ENCODE results near the gene MFGE8. TPM values are rescaled to one million over a fixed set of nuclear protein-coding genes. Genes with fewer than 3 reads are reported as not detected.

The MFGE8 gene
- total RNA-seq, 1 donor from 2014 or later, result 19.9 TPM

DNA sequence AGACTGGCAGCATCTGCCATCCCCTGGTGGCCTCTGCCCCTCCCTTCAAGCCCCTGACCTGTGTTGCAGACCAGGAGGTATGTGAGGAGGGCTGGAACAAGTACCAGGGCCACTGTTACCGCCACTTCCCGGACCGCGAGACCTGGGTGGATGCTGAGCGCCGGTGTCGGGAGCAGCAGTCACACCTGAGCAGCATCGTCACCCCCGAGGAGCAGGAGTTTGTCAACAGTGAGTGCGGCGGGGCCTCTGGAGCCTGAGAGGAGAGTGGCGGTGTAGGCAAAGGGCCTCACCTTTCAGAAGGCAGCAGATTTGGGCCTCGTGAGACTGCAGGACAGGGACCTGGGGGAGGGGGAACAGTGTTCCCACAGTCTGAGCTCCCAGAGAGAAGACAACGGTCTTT, 41.9 kb downstream of the MFGE8 start:
- Mint-ChIP-seq H3K4me1 (ENCODE audit: low read depth, unreplicated experiment) (no peaks in the 10 kb centered on the region), H3K4me3 (ENCODE audit: unreplicated experiment) (no peak overlapping the region), H3K27ac (ENCODE audit: unreplicated experiment) (no peak overlapping the region), H3K36me3 (ENCODE audit: unreplicated experiment) (peaks cover 4% of the 10 kb centered on the region), H3K9me3 (ENCODE audit: unreplicated experiment) (peaks cover 15% of the 10 kb centered on the region), H3K27me3 (ENCODE audit: unreplicated experiment) (peaks cover 24% of the 10 kb centered on the region)
- no peak for DNase-seq
- no peak for TF ChIP-seq CTCF (IDR thresholded peaks at IDR 0.05; ENCODE audit: partially characterized antibody, unreplicated experiment)

GRCh38 chr15:88866295-88866881, 46.8 kb downstream of the MFGE8 start:
- Mint-ChIP-seq H3K36me3 (ENCODE audit: unreplicated experiment) (peaks cover 4% of the 10 kb centered on the region), H3K4me1 (ENCODE audit: low read depth, unreplicated experiment) (no peaks in the 10 kb centered on the region), H3K27ac (ENCODE audit: unreplicated experiment) (no peak overlapping the region), H3K27me3 (ENCODE audit: unreplicated experiment) (peaks cover 18% of the 10 kb centered on the region), H3K4me3 (ENCODE audit: unreplicated experiment) (no peak overlapping the region), H3K9me3 (ENCODE audit: unreplicated experiment) (peaks cover 8% of the 10 kb centered on the region)
- no peak for TF ChIP-seq CTCF (IDR thresholded peaks at IDR 0.05; ENCODE audit: partially characterized antibody, unreplicated experiment)
- DNase-seq, result no peak

GRCh38 chr15:88865498-88866099, 47.6 kb downstream of the MFGE8 start:
- Mint-ChIP-seq H3K36me3 (ENCODE audit: unreplicated experiment) (peaks cover 4% of the 10 kb centered on the region), H3K4me3 (ENCODE audit: unreplicated experiment) (no peak overlapping the region), H3K9me3 (ENCODE audit: unreplicated experiment) (peaks cover 6% of the 10 kb centered on the region), H3K27me3 (ENCODE audit: unreplicated experiment) (peaks cover 15% of the 10 kb centered on the region), H3K27ac (ENCODE audit: unreplicated experiment) (no peak overlapping the region), H3K4me1 (ENCODE audit: low read depth, unreplicated experiment) (no peaks in the 10 kb centered on the region)
- no peak for TF ChIP-seq CTCF (IDR thresholded peaks at IDR 0.05; ENCODE audit: partially characterized antibody, unreplicated experiment)
- no peak for DNase-seq

DNA sequence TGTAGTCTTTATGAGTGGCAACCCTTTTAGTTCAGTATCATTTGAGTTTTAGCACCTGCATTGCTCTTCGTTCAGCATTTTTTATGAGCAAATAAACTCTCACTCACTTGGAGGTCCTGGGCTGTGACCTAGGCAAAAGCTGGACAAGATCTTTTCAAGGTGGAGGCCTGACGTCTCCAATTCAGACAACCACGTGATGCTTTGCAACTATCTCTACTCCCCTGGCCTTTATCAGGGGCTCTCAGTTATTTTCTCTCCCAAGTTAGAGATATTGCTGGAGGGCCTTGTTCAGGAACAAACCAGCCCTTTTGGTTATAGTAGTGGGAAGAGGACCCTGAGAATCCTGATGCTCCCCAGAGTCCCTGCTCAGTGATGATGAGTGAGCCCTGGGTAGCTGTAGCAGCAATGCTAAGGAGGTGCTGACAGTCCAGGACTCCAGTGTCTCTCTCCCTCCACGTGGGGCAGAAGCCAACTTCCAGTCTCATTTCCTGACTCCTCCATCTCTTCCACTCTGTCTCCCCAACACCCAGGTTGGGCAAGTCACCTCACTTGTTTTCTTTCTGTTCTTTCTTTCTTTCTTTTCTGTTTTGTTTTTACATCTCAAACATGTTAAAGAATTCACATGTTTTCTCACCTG, 48.2 kb downstream of the MFGE8 start:
- peaks cover 5% of the 10 kb centered on the region for H3K9me3 Mint-ChIP-seq (ENCODE audit: unreplicated experiment)
- no peaks in the 10 kb centered on the region for H3K4me1 Mint-ChIP-seq (ENCODE audit: low read depth, unreplicated experiment)
- no peak for TF ChIP-seq CTCF (IDR thresholded peaks at IDR 0.05; ENCODE audit: partially characterized antibody, unreplicated experiment)
- DNase-seq, result no peak
- no peak overlapping the region for H3K27ac Mint-ChIP-seq (ENCODE audit: unreplicated experiment)
- peaks cover 12% of the 10 kb centered on the region for H3K27me3 Mint-ChIP-seq (ENCODE audit: unreplicated experiment)
- peaks cover 4% of the 10 kb centered on the region for H3K36me3 Mint-ChIP-seq (ENCODE audit: unreplicated experiment)
- H3K4me3 Mint-ChIP-seq (ENCODE audit: unreplicated experiment), result no peak overlapping the region

GRCh38 chr15:88863412-88863811, 49.8 kb downstream of the MFGE8 start:
- Mint-ChIP-seq H3K27ac (ENCODE audit: unreplicated experiment) (no peak overlapping the region), H3K4me3 (ENCODE audit: unreplicated experiment) (no peak overlapping the region), H3K27me3 (ENCODE audit: unreplicated experiment) (peaks cover 7% of the 10 kb centered on the region), H3K9me3 (ENCODE audit: unreplicated experiment) (peaks cover 4% of the 10 kb centered on the region), H3K4me1 (ENCODE audit: low read depth, unreplicated experiment) (no peaks in the 10 kb centered on the region), H3K36me3 (ENCODE audit: unreplicated experiment) (peaks cover 4% of the 10 kb centered on the region)
- no peak for TF ChIP-seq CTCF (IDR thresholded peaks at IDR 0.05; ENCODE audit: partially characterized antibody, unreplicated experiment)
- no peak for DNase-seq
